ENCODE results near the gene SLC6A13.

GRCh38 chr12:223841-224240 lies 38.8 kb downstream of the SLC6A13 start:
- no peak for TF ChIP-seq POLR2A (IDR thresholded peaks at IDR 0.05; ENCODE audit: low read depth)
- no peak for TF ChIP-seq CTCF (IDR thresholded peaks at IDR 0.05)
- TF ChIP-seq POLR2AphosphoS5 (IDR thresholded peaks at IDR 0.05) = no peak
- TF ChIP-seq EP300 (IDR thresholded peaks at IDR 0.05) = no peak
